ENCODE data around the gene HYAL3. TPM values are rescaled to one million over a fixed set of nuclear protein-coding genes. Genes with fewer than 3 reads are reported as not detected.
"Not testable (repeated sequence)": the region's sequence is repeated elsewhere in the genome, so short reads cannot be mapped to it uniquely, and the experiment has no call there.

The HYAL3 gene
- total RNA-seq, 2 experiments from 2014 or later = 6.0 to 6.8 TPM

DNA sequence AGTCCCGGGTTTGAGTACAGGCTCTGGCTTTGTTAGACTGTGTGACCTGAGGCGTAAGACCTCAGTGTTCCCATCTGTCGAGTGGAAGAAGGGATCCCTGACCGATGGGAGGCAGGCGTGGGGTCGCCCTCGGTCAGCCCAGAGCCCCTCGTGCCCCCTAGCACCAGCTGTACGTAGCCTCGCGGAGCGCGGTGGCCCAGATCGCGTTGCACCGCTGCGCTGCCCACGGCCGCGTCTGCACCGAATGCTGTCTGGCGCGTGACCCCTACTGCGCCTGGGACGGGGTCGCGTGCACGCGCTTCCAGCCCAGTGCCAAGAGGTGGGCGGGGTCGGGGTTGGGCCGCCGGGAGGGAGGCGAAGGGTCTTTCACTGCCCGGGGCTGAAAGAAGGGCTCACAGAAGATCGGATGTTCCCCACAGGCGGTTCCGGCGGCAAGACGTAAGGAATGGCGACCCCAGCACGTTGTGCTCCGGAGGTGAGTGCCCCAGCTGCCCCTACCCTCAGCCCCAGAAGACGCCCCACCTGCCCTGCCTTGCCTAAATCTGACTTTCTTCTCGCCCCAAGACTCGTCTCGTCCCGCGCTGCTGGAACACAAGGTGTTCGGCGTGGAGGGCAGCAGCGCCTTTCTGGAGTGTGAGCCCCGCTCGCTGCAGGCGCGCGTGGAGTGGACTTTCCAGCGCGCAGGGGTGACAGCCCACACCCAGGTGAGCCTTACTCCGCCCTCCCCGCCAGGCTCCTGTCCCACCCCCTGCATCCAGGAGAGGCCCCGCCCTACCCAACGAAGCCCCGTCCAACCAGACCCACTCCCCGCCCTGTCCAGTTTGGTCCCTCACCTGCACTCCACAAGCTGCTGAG is 23.8 kb downstream of the HYAL3 start:
- peaks cover 51% of the 10 kb centered on the region for H3K27me3 Mint-ChIP-seq
- H3K4me3 Mint-ChIP-seq = peak overlapping the region; percentile 45
- peaks cover 23% of the 10 kb centered on the region for H3K4me1 Mint-ChIP-seq
- no peak overlapping the region for H3K27ac Mint-ChIP-seq
- H3K36me3 Mint-ChIP-seq = no peaks in the 10 kb centered on the region
- no peaks in the 10 kb centered on the region for H3K9me3 Mint-ChIP-seq
- DNase-seq = no peak

DNA sequence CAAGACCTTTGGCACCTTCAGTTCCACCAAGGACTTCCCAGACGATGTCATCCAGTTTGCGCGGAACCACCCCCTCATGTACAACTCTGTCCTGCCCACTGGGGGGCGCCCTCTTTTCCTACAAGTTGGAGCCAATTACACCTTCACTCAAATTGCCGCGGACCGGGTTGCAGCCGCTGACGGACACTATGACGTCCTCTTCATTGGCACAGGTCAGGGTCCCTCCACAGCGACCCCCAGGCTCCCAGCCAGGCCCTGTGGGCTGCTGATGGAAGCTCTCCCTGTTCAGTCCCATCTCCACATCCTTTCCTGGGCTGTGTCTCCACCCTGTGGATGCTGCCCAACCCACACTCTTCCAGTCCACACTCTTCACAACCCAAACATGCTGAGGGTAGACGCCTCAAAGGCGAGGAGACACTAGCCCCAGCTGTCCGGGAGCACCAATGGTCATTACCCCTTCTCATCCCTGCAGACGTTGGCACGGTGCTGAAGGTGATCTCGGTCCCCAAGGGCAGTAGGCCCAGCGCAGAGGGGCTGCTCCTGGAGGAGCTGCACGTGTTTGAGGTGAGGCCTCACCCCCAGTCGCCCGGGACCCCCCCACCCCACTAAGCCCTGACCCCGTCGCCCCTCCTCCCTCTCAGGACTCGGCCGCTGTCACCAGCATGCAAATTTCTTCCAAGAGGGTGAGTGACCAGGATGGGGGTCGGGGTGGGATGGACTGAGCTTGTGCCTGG is 24.7 kb downstream of the HYAL3 start:
- H3K27ac Mint-ChIP-seq = no peak overlapping the region
- peak; percentile 77 for DNase-seq
- peak overlapping the region; percentile 33 for H3K4me3 Mint-ChIP-seq
- peaks cover 23% of the 10 kb centered on the region for H3K4me1 Mint-ChIP-seq
- no peaks in the 10 kb centered on the region for H3K9me3 Mint-ChIP-seq
- peaks cover 51% of the 10 kb centered on the region for H3K27me3 Mint-ChIP-seq
- no peaks in the 10 kb centered on the region for H3K36me3 Mint-ChIP-seq

DNA sequence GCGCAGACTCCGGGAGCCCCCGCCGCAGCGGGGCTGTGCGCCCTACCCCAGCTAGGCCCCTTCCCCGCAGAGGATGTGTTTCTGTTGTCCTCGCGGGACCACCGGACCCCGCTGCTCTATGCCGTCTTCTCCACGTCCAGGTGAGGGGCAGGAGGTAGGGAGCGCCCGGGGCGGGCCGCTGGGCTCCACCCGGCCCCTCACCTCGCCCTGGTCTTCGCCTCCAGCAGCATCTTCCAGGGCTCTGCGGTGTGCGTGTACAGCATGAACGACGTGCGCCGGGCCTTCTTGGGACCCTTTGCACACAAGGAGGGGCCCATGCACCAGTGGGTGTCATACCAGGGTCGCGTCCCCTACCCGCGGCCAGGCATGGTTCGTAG is 25.5 kb downstream of the HYAL3 start:
- Mint-ChIP-seq H3K27ac (no peak overlapping the region), H3K36me3 (no peaks in the 10 kb centered on the region), H3K9me3 (no peaks in the 10 kb centered on the region), H3K4me3 (peak overlapping the region; percentile 71), H3K27me3 (peaks cover 51% of the 10 kb centered on the region), H3K4me1 (peaks cover 23% of the 10 kb centered on the region)
- DNase-seq = no peak

DNA sequence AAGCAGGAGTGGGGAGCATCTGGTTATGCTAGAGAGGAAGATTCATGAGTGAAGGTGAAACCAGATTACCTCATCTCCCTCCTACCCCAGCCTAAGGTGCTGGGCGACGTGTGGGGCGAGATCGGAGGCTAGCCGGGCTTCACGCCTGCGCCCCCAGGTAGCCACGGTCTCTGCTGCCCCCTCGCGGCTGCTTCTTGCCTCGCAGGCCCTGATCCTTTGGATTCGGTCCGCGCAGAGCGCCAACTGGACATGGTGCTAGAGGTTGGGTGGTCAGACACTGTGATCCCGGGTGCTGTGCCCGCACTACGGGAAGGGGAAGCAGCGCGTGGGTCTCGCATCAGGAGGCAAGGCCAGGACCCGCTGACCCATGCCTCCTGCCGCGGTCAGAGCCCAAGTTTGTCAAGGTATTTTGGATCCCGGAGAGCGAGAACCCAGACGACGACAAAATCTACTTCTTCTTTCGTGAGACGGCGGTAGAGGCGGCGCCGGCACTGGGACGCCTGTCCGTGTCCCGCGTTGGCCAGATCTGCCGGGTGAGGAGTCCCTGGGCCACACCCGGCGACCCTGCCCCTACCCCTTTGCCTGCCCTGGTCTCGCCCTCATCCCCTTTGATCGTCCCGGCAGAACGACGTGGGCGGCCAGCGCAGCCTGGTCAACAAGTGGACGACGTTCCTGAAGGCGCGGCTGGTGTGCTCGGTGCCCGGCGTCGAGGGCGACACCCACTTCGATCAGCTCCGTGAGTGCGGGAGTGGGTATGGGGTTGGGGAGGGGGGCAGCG is 26.1 kb downstream of the HYAL3 start:
- peak; percentile 90 for DNase-seq
- peaks cover 54% of the 10 kb centered on the region for H3K27me3 Mint-ChIP-seq
- H3K9me3 Mint-ChIP-seq = no peaks in the 10 kb centered on the region
- H3K4me1 Mint-ChIP-seq = peaks cover 23% of the 10 kb centered on the region
- H3K4me3 Mint-ChIP-seq = peak overlapping the region; percentile 71
- peak overlapping the region; percentile 38 for H3K27ac Mint-ChIP-seq
- H3K36me3 Mint-ChIP-seq = no peaks in the 10 kb centered on the region

DNA sequence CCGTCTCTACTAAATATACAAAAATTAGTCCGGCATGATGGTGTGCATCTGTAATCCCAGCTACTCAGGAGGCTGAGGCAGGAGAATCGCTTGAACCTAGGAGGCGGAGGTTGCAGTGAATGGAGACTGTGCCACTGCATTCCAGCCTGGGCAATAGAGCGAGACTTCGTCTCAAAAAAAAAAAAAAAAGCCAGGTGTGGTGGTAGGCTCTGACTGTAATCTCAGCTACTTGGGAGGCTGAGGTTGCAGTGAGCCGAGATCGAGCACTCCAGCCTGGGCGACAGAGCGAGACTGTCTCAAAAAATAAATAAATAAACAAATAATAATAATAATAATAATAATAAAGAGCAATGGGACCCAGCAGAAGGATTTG is 26.7 kb downstream of the HYAL3 start:
- not testable (repeated sequence) for H3K9me3 Mint-ChIP-seq, DNase-seq, H3K4me3 Mint-ChIP-seq, H3K36me3 Mint-ChIP-seq, H3K27ac Mint-ChIP-seq
- Mint-ChIP-seq H3K27me3 (peaks cover 54% of the 10 kb centered on the region), H3K4me1 (peaks cover 23% of the 10 kb centered on the region)

DNA sequence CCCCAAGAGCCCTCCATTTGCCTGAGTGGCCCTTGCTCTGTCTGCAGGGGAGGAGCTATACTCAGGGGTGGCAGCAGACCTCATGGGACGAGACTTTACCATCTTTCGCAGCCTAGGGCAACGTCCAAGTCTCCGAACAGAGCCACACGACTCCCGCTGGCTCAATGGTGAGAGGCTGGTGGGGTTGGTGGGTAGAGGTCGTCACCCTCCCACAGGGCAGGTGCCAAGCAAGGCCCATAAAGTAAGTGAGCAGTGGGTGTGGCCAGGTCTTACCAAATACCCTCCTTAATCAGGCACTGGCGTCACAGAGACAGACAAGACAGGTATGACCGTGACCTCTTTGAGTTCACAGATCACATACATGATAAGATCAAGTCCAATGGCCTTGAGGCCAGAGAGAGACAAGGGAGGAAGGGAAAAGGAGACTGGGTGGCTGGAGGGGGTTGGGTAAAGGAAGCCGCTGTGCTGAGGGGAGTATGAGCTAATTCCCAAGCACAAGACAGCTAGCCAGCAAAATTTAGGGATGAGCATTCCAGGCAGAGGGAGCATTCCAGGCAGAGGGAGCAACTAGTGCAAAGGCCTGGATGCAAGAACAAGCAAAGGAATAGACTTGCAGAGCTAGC is 27.8 kb downstream of the HYAL3 start:
- H3K27me3 Mint-ChIP-seq = peaks cover 54% of the 10 kb centered on the region
- no peak for DNase-seq
- no peaks in the 10 kb centered on the region for H3K36me3 Mint-ChIP-seq
- H3K9me3 Mint-ChIP-seq = no peaks in the 10 kb centered on the region
- no peak overlapping the region for H3K4me3 Mint-ChIP-seq
- H3K4me1 Mint-ChIP-seq = peaks cover 23% of the 10 kb centered on the region
- no peak overlapping the region for H3K27ac Mint-ChIP-seq

DNA sequence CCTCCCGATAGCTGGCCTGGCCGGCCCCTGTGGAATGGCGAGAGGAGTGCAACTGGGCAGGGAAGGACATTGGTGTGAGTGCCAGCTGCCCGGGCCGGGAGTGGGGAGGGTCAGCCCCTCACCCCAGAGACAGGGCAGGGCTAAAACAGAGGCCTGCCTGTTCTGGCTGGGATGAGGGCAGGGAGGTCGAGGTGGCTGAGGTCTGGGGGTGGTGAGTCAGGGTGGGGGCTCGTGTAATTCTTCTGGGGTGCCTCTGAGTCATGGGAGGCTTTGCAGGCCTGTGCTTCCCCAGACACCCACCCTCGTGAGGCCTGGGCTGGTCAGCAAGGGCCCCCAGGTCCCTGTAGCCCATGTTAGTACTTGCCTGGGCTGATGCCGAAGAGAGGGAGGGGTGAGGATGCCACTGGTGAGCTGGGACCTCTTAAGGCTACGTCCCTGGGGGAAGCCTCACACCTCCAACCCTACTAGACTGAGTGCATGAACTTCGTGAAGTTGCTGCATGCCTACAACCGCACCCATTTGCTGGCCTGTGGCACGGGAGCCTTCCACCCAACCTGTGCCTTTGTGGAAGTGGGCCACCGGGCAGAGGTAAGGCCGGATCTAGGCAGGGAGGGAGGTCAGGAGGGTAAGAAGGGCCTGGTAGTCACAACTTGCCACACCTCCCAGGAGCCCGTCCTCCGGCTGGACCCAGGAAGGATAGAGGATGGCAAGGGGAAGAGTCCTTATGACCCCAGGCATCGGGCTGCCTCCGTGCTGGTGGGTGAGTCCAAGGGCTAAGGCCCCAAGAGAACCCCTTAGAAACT is 28.6 kb downstream of the HYAL3 start:
- DNase-seq = no peak
- no peaks in the 10 kb centered on the region for H3K9me3 Mint-ChIP-seq
- no peak overlapping the region for H3K27ac Mint-ChIP-seq
- H3K36me3 Mint-ChIP-seq = no peaks in the 10 kb centered on the region
- H3K4me1 Mint-ChIP-seq = peaks cover 18% of the 10 kb centered on the region
- no peak overlapping the region for H3K4me3 Mint-ChIP-seq
- peaks cover 51% of the 10 kb centered on the region for H3K27me3 Mint-ChIP-seq

DNA sequence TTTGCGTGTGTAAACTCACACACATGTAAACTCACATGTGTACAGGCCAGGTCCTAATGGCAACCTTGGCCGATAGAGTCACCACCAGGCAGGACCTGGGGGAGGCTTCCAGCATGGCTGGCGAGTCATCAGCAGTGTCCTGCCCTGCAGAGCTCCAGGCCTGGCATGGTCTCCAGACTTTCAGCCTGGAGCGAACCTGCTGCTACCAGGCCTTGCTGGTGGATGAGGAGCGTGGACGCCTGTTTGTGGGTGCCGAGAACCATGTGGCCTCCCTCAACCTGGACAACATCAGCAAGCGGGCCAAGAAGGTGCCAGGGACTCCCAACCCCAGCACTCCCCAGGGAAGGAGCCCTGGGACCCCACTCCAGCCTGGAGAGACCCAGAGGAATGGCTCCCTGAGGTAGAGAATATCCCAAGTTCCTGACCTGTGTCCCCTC is 29.2 kb downstream of the HYAL3 start:
- no peak for DNase-seq
- Mint-ChIP-seq H3K27ac (no peak overlapping the region), H3K4me3 (no peak overlapping the region)

DNA sequence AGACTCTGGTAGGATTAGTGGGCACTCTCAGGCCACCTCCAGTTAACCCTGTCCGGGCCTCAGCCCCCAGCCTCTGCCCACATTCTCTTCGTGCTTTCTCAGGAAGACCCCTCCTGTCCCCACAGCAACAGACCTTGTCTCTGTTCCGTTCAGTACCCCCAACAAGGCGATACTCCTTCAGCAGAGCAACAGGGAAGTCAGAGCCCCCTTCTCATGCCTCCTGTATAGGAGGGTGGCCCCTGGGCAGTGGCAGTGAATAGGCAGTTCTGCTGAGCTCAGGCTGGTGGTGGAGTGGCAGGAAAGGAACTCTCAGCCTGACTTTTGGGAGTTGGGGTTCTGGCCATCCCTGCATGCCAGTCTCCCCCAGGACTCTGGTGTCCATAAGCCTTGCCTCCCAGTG is 29.7 kb downstream of the HYAL3 start:
- no peaks in the 10 kb centered on the region for H3K9me3 Mint-ChIP-seq
- H3K36me3 Mint-ChIP-seq = no peaks in the 10 kb centered on the region
- peaks cover 40% of the 10 kb centered on the region for H3K27me3 Mint-ChIP-seq
- H3K27ac Mint-ChIP-seq = no peak overlapping the region
- H3K4me3 Mint-ChIP-seq = no peak overlapping the region
- DNase-seq = no peak
- peaks cover 14% of the 10 kb centered on the region for H3K4me1 Mint-ChIP-seq

More for the DNA sequence above, 29.2 kb downstream of the HYAL3 start:
- no peaks in the 10 kb centered on the region for H3K36me3 Mint-ChIP-seq
- peaks cover 16% of the 10 kb centered on the region for H3K4me1 Mint-ChIP-seq
- no peaks in the 10 kb centered on the region for H3K9me3 Mint-ChIP-seq
- H3K27me3 Mint-ChIP-seq = peaks cover 45% of the 10 kb centered on the region

DNA sequence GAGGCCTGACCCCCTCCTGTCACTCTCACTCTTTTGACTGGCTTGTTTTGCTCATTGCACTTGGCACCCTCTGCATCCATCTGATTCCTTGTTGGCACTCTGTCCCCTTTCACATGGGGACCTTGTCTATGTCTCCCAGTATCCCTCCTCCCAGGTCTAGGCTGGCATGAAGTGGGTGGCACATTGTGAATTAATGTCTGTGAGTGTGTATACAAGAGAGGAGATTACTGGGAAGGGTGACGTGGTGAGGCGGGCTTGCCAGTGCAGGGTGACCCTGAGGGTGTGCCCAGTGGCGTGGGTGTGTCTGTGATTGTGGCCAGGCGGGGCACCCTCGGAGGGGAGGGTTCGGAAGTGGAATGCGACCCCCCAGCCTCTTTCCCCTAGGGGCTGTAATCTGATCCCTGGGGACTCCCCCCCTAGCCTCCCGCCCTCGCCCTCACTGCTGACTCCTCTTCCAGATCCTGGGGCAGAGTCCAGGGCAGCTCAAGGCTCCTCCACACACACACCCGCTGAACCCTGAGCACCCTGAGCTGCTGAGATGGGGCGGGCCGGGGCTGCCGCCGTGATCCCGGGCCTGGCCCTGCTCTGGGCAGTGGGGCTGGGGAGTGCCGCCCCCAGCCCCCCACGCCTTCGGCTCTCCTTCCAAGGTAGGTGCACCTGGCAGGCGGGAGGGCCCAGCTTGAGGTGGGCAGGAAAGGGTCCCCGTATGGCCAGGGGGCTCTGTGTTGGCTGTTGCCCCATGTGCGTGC is 30.3 kb downstream of the HYAL3 start, which contains the start of gene SEMA3B:
SEMA3B (plus strand) TSS at position 445 of the 749 bp plus-strand sequence; CDS start at position 539, 94 bp downstream.
- no peaks in the 10 kb centered on the region for H3K9me3 Mint-ChIP-seq
- DNase-seq = no peak
- H3K4me3 Mint-ChIP-seq = no peak within 1 kb of the TSS
- no peak within 1 kb of the TSS for H3K27ac Mint-ChIP-seq
- H3K27me3 Mint-ChIP-seq = peaks cover 34% of the 10 kb centered on the region
- H3K4me1 Mint-ChIP-seq = peaks cover 9% of the 10 kb centered on the region
- H3K36me3 Mint-ChIP-seq = no peaks in the 10 kb centered on the region

DNA sequence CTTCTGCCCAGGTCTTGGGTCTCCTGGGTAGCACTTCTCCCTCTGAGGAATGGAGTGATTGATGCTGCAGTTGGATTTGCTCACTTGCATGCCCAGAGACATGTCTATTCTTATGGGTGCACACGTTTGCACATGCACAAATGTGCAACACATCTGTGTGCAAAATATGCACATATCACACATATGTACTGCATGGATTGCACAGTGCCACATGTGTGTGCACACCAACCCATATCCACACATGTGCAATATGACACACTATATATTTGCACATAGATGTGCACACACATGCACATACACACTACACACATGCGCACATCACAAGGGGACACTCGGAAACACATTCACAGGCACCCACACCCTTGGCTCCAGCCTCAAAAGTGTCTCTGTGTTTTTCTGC is 30.9 kb downstream of the HYAL3 start:
- DNase-seq = no peak
- peaks cover 9% of the 10 kb centered on the region for H3K4me1 Mint-ChIP-seq
- no peak overlapping the region for H3K27ac Mint-ChIP-seq
- no peaks in the 10 kb centered on the region for H3K9me3 Mint-ChIP-seq
- no peaks in the 10 kb centered on the region for H3K36me3 Mint-ChIP-seq
- H3K27me3 Mint-ChIP-seq = peaks cover 31% of the 10 kb centered on the region
- H3K4me3 Mint-ChIP-seq = no peak overlapping the region

DNA sequence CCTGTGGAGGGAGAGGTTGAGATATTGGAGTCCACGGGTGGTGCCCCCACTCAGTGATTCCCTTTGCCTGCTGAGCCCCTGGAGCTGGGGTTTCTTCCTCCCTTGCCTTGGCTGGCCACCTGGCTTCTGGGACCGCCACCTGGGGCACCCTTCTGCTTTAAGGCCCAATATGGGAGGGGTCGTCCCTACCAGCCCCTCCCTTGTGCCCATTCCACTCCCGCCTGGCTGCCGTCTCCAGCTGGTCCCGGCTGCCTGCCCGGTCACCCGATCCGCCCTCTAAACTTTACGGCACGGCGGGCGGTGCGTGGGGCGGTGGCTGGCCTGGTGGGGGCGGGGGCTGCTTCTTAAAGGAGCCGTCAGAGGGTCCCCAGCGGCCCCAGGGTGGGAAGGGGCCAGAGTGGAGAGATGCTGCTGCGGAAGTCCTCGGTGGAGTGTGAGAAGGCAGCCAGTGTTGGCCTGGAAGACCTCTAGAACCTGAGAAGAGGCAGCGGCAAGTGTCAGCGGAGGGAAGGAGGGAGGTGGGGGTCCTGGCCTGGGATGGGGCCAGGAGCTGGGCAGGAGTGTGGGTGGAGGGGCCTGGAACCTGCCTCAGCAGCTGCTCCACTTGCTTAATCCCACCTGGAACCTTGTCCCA is 31.8 kb downstream of the HYAL3 start:
- DNase-seq = no peak
- H3K4me1 Mint-ChIP-seq = peaks cover 7% of the 10 kb centered on the region
- peaks cover 26% of the 10 kb centered on the region for H3K27me3 Mint-ChIP-seq
- H3K4me3 Mint-ChIP-seq = no peak overlapping the region
- no peak overlapping the region for H3K27ac Mint-ChIP-seq
- no peaks in the 10 kb centered on the region for H3K9me3 Mint-ChIP-seq
- H3K36me3 Mint-ChIP-seq = no peaks in the 10 kb centered on the region

DNA sequence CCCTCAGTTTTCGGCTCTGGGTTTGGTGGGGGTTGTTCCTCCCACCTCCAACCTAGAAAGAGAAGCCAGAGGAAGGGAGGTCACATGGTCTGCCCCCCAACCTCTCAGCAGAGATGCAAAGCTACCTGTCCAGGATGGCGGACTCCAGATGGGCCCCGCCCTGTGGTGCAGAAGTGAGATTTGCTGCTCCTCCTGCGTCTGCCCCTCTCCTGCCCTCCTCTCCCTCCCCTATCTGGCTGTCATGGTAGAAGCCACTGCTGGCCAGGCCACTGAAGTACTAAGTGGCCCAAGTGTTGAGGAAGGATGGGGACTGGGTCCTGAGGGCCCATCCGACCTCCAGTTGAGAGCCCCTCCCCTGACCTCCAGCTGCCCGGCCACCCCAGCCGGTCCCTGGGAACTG is 32.4 kb downstream of the HYAL3 start:
- Mint-ChIP-seq H3K4me3 (no peak overlapping the region), H3K27me3 (peaks cover 26% of the 10 kb centered on the region), H3K9me3 (no peaks in the 10 kb centered on the region), H3K27ac (no peak overlapping the region), H3K36me3 (no peaks in the 10 kb centered on the region), H3K4me1 (peaks cover 4% of the 10 kb centered on the region)
- no peak for DNase-seq
